Measurements from ENCODE around the gene BRIP1. TPM values are rescaled to one million over a fixed set of nuclear protein-coding genes. Genes with fewer than 3 reads are reported as not detected.

The BRIP1 gene
- total RNA-seq, 2 donors from 2014 or later = 0.14 TPM

DNA sequence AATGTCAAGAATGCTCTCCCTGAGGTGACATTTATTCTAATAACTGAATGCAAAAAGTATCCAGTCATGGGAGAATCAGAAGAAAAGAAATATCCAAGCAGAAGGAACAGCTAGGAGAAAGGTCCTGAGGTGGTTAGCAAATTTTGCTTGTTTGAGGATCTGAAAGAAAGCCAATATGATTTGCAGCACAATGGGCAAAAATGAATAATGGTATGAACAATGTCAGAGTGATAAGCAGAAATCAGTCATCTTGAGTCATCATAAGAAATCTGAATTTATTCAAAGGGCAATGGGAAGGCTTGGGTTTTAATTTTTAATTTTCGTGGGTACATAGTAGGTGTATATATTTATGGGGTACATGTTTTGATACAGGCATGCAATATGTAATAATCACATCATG, 68.5 kb downstream of the BRIP1 start:
- H3K36me3 ChIP-seq = no peaks in the 10 kb centered on the region
- ATAC-seq (ENCODE audit: insufficient number of reproducible peaks, low FRiP score, low read depth) = no peak
- H3K27me3 ChIP-seq (replicated peaks; ENCODE audit: insufficient read depth) = no peaks in the 10 kb centered on the region
- TF ChIP-seq, protein P1, sequence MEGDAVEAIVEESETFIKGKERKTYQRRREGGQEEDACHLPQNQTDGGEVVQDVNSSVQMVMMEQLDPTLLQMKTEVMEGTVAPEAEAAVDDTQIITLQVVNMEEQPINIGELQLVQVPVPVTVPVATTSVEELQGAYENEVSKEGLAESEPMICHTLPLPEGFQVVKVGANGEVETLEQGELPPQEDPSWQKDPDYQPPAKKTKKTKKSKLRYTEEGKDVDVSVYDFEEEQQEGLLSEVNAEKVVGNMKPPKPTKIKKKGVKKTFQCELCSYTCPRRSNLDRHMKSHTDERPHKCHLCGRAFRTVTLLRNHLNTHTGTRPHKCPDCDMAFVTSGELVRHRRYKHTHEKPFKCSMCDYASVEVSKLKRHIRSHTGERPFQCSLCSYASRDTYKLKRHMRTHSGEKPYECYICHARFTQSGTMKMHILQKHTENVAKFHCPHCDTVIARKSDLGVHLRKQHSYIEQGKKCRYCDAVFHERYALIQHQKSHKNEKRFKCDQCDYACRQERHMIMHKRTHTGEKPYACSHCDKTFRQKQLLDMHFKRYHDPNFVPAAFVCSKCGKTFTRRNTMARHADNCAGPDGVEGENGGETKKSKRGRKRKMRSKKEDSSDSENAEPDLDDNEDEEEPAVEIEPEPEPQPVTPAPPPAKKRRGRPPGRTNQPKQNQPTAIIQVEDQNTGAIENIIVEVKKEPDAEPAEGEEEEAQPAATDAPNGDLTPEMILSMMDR (IDR thresholded peaks at IDR 0.05) = no peak
- no peak overlapping the region for H3K27ac ChIP-seq
- no peak overlapping the region for H3K4me3 ChIP-seq
- H3K4me1 ChIP-seq (ENCODE audit: control insufficient read depth in 1 of 2, low read depth in 2 of 2) = no peaks in the 10 kb centered on the region
- H3K9me3 ChIP-seq = no peaks in the 10 kb centered on the region
- no peak for DNase-seq (ENCODE audit: low spot score)

DNA sequence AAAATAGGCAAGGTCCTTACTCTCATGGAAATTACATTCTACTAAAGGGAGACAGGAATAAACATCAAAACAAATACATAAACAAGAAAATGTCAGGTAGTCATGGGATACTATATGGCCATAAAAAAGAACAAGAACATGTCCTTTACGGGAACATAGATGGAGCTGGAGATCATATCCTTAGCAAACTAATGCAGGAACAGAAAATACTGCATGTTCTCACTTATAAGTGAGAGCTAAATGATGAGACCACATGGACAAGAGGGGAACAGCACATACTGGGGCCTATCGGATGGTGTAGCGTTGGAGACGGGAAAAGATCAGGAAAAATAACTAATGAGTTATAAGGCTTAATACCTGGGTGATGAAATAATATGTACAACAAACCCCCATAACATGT, 69.1 kb downstream of the BRIP1 start:
- TF ChIP-seq, protein P1 (IDR thresholded peaks at IDR 0.05) = no peak
- no peaks in the 10 kb centered on the region for H3K36me3 ChIP-seq
- H3K9me3 ChIP-seq = no peaks in the 10 kb centered on the region
- no peaks in the 10 kb centered on the region for H3K27me3 ChIP-seq (replicated peaks; ENCODE audit: insufficient read depth)
- H3K27ac ChIP-seq = no peak overlapping the region
- H3K4me3 ChIP-seq = no peak overlapping the region
- no peaks in the 10 kb centered on the region for H3K4me1 ChIP-seq (ENCODE audit: control insufficient read depth in 1 of 2, low read depth in 2 of 2)
- ATAC-seq (ENCODE audit: insufficient number of reproducible peaks, low FRiP score, low read depth) = no peak
- no peak for DNase-seq (ENCODE audit: low spot score)

DNA sequence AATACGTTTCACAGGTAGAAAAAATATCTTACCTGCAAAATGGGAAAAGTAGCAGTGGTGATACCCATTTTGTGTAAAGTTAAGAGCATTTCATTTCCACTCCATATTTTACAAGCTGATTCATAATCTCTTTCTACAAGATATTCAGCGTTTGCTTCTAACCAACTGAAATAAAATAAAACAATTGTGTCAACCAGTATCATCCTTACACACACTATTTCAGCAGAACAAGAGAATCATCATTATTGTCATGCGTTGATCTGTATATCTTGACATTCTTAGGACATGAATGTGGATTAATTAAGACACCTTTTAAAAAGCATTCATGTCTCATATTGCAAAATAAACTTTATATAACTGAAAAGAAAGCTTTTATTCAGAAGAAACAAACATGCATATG, 69.8 kb downstream of the BRIP1 start:
- ATAC-seq (ENCODE audit: insufficient number of reproducible peaks, low FRiP score, low read depth) (no peak), DNase-seq (ENCODE audit: low spot score) (no peak)
- Histone ChIP-seq H3K4me1 (ENCODE audit: control insufficient read depth in 1 of 2, low read depth in 2 of 2) (no peaks in the 10 kb centered on the region), H3K9me3 (no peaks in the 10 kb centered on the region), H3K27me3 (replicated peaks; ENCODE audit: insufficient read depth) (no peaks in the 10 kb centered on the region), H3K36me3 (no peaks in the 10 kb centered on the region), H3K4me3 (no peak overlapping the region), H3K27ac (no peak overlapping the region)
- TF ChIP-seq, protein P1 (IDR thresholded peaks at IDR 0.05) = no peak

DNA sequence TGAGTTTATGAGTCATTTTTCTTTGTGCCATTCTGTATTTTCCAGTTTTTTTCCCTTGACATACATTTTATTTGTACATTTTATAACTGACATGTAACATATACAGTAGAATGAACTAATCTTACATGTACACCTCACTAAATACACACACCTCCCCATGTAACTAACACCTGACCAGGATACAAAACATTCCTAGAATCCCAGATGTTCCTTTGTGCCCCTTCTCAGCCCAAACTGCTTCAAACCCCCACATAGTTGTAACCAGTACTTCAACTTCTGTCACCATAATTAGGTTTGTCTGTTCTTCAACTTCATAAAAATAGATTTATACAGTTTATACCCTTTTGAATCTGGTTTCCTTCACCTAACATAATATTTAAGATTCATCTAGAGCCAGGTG, 73.5 kb downstream of the BRIP1 start:
- Histone ChIP-seq H3K9me3 (no peaks in the 10 kb centered on the region), H3K27me3 (replicated peaks; ENCODE audit: insufficient read depth) (no peaks in the 10 kb centered on the region), H3K27ac (no peak overlapping the region), H3K4me3 (no peak overlapping the region), H3K36me3 (no peaks in the 10 kb centered on the region), H3K4me1 (ENCODE audit: control insufficient read depth in 1 of 2, low read depth in 2 of 2) (no peaks in the 10 kb centered on the region)
- TF ChIP-seq, protein P1 (IDR thresholded peaks at IDR 0.05) = no peak
- ATAC-seq (ENCODE audit: insufficient number of reproducible peaks, low FRiP score, low read depth) = no peak
- DNase-seq (ENCODE audit: low spot score) = no peak

DNA sequence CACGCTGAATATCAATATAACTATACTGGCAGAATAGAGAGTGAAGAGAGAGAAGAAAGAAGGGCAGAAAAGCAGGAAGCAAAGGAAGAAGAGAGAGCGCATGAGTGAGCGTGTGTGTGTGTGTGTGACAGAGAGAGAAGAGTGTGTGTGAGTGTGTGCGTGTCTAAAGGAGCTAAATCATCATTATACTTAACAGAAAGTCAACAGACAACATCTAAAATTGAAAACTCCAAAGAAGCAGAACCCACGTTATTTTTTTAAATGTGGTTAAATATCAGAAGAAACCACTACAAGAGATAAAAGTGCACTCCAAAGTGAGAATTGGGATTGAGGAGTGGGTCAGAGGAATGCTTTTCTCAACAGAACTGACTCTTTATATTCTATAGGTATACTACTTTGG, 77.2 kb downstream of the BRIP1 start:
- ATAC-seq (ENCODE audit: insufficient number of reproducible peaks, low FRiP score, low read depth) (no peak), DNase-seq (ENCODE audit: low spot score) (no peak)
- H3K36me3 ChIP-seq = no peaks in the 10 kb centered on the region
- H3K4me3 ChIP-seq = no peak overlapping the region
- TF ChIP-seq, protein P1 (IDR thresholded peaks at IDR 0.05) = no peak
- H3K4me1 ChIP-seq (ENCODE audit: control insufficient read depth in 1 of 2, low read depth in 2 of 2) = no peaks in the 10 kb centered on the region
- H3K27ac ChIP-seq = no peak overlapping the region
- no peaks in the 10 kb centered on the region for H3K9me3 ChIP-seq
- H3K27me3 ChIP-seq (replicated peaks; ENCODE audit: insufficient read depth) = no peaks in the 10 kb centered on the region
